Activated T-cell treated with anti-CD3 and anti-CD28 coated beads for 24 hours (primary cell): Measurements from ENCODE around the gene RASAL3.
"Not testable (repeated sequence)": the region's sequence is repeated elsewhere in the genome, so short reads cannot be mapped to it uniquely, and the experiment has no call there.

ENCODE experiments used
- DNase-seq: peaks from one replicate; pipeline ENCODE4 v3.0.0-alpha.2; 2020; ENCODE audit warnings: low read depth

Gene RASAL3

GRCh38 chr19:15418579-15419412 lies 45.5 kb downstream of the RASAL3 start, which contains the start of gene AKAP8L:
Gene AKAP8L, minus strand, starts transcription at chr19:15418988. Its CDS starts 65 bp downstream, at chr19:15418923.
- DNase-seq: peak; percentile 98

DNA sequence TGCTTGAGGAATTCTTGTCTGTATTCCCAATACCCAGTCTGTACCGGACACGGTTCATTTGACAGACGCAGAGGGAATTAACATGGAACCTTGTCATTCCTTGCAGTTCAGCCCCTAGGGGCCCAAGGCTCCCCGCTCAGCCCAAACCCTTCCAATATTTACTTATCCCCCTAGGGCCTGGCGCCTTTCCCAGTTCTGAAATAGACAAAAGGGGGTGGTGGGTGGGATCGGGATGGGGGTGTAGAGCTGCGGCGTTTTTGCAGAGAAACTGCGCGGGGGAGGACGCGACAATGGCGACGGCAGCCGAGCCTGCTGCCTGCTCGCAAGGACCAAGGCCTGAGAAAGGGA lies 46.1 kb downstream of the RASAL3 start:
- DNase-seq: peak; percentile 6

- DNase-seq: no peak
Measured at GRCh38 chr19:15417699-15418098, 46.6 kb downstream of the RASAL3 start.

- DNase-seq: no peak
Measured at GRCh38 chr19:15412832-15413231, 51.5 kb downstream of the RASAL3 start.

GRCh38 chr19:15411351-15411750 lies 53.0 kb downstream of the RASAL3 start:
- DNase-seq: not testable (repeated sequence)

GRCh38 chr19:15404780-15405211 lies 59.5 kb downstream of the RASAL3 start:
- no peak for DNase-seq

DNA sequence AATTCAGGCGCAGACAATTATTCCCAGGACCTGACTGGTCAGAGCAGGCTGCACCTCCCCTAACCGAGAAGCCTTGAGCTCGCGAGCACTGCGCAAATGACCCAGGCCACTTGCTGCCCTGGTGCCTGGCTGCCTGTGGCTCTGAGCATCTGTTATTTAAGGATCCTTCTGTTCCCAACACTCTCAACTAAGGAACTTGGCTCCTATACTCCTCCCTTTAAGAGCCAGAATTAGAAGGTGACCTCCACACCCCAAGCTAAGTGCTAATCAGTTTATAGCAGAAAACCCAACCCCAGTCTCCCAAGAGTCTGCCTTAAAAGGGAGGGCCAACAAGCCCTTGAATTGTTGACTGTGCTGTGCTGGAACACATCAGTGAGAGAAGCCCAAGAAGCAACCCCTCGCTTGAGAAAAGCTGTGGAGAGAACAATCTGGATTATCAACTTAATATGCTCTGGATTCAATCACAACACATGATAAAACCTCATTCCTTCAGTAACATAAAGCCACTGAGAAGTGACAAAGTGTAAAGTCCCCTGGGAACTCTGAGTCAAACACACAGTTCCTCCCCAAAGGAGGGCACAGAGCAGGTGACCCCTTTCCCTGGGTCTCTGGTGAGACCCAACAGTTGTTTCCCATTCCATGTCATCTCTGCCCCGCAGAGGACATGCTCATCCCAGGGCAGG lies 60.1 kb downstream of the RASAL3 start:
- no peak for DNase-seq

- DNase-seq: no peak
Measured at GRCh38 chr19:15403151-15403531, 61.2 kb downstream of the RASAL3 start.

DNA sequence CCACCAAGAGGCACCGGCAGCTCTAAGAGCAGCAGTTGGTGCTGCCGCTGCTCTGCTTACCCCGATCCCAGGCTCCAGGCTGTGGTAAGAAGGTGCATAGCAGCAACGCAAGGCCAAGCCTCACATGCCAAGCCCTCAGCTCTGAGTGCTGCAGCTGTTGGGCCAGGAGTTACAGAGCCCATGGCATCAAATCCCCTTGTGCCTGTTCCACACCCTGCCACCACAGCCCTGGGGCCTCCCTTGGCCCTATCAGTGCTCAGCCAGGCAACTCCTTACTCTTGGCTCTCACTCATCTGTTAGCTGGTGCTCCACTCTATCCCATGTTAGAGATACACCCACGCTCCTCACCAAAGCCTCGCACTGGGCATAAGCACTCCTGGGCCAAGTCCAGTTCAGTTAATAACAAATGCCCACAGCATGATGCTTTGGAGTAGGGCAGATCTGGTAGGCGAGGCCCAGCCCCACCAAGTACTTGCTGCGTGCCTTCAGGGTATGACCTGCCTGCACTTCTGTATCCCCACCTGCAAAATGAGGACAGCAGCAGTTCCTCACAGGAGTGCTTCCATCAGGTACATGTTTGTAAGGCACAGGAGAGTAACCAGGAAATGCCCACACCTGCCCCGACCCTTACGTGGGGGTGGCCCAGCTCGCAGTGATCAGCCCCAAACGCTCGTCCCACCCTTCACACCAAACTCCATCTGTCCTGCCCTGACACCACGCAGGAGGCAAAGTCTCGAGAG lies 61.8 kb downstream of the RASAL3 start:
- no peak for DNase-seq
